ENCODE data around the gene NEO1. TPM values are rescaled to one million over a fixed set of nuclear protein-coding genes. Genes with fewer than 3 reads are reported as not detected.

Gene NEO1
- total RNA-seq, 1 donor from 2014 or later, result 75.6 TPM

- TF ChIP-seq CTCF (conservative IDR thresholded peaks at IDR 0.05), result no peak
- no peaks in the 10 kb centered on the region for H3K36me3 Mint-ChIP-seq (ENCODE audit: low read depth)
- H3K4me1 Mint-ChIP-seq, result peaks cover 10% of the 10 kb centered on the region
- H3K9me3 Mint-ChIP-seq, result no peaks in the 10 kb centered on the region
- no peak overlapping the region for H3K27ac Mint-ChIP-seq (ENCODE audit: unreplicated experiment)
- H3K27me3 Mint-ChIP-seq (ENCODE audit: low read depth), result no peaks in the 10 kb centered on the region
- no peak for DNase-seq (ENCODE audit: low read depth, low spot score)
- H3K4me3 Mint-ChIP-seq, result no peak overlapping the region
Measured at GRCh38 chr15:73237910-73238309, 185.6 kb downstream of the NEO1 start.

- no peaks in the 10 kb centered on the region for H3K36me3 Mint-ChIP-seq (ENCODE audit: low read depth)
- no peak for DNase-seq (ENCODE audit: low read depth, low spot score)
- peaks cover 4% of the 10 kb centered on the region for H3K4me1 Mint-ChIP-seq
- no peak overlapping the region for H3K27ac Mint-ChIP-seq (ENCODE audit: unreplicated experiment)
- H3K4me3 Mint-ChIP-seq, result no peak overlapping the region
- TF ChIP-seq CTCF (conservative IDR thresholded peaks at IDR 0.05), result peak; percentile 20
- no peaks in the 10 kb centered on the region for H3K9me3 Mint-ChIP-seq
- no peaks in the 10 kb centered on the region for H3K27me3 Mint-ChIP-seq (ENCODE audit: low read depth)
Measured at GRCh38 chr15:73239564-73240215, 187.4 kb downstream of the NEO1 start.

- TF ChIP-seq CTCF (conservative IDR thresholded peaks at IDR 0.05), result peak; percentile 95
- peak; percentile 77 for DNase-seq (ENCODE audit: low read depth, low spot score)
- no peak overlapping the region for H3K27ac Mint-ChIP-seq (ENCODE audit: unreplicated experiment)
Measured at GRCh38 chr15:73240866-73241499, 188.7 kb downstream of the NEO1 start.

GRCh38 chr15:73244333-73244732, 192.1 kb downstream of the NEO1 start:
- no peaks in the 10 kb centered on the region for H3K9me3 Mint-ChIP-seq
- TF ChIP-seq CTCF (conservative IDR thresholded peaks at IDR 0.05), result peak; percentile 53
- H3K27ac Mint-ChIP-seq (ENCODE audit: unreplicated experiment), result no peak overlapping the region
- no peaks in the 10 kb centered on the region for H3K27me3 Mint-ChIP-seq (ENCODE audit: low read depth)
- H3K4me3 Mint-ChIP-seq, result no peak overlapping the region
- no peaks in the 10 kb centered on the region for H3K4me1 Mint-ChIP-seq
- H3K36me3 Mint-ChIP-seq (ENCODE audit: low read depth), result peaks cover 15% of the 10 kb centered on the region
- DNase-seq (ENCODE audit: low read depth, low spot score), result no peak

More at GRCh38 chr15:73240866-73241499, 188.7 kb downstream of the NEO1 start:
- Mint-ChIP-seq H3K36me3 (ENCODE audit: low read depth) (peaks cover under 1% of the 10 kb centered on the region), H3K27me3 (ENCODE audit: low read depth) (no peaks in the 10 kb centered on the region), H3K4me1 (no peaks in the 10 kb centered on the region), H3K9me3 (no peaks in the 10 kb centered on the region), H3K4me3 (no peak overlapping the region)

- Mint-ChIP-seq H3K27ac (ENCODE audit: unreplicated experiment) (no peak overlapping the region), H3K4me3 (no peak overlapping the region), H3K9me3 (no peaks in the 10 kb centered on the region), H3K27me3 (ENCODE audit: low read depth) (no peaks in the 10 kb centered on the region), H3K4me1 (no peaks in the 10 kb centered on the region), H3K36me3 (ENCODE audit: low read depth) (peaks cover 18% of the 10 kb centered on the region)
- no peak for TF ChIP-seq CTCF (conservative IDR thresholded peaks at IDR 0.05)
- no peak for DNase-seq (ENCODE audit: low read depth, low spot score)
Measured at GRCh38 chr15:73246439-73246838, 194.2 kb downstream of the NEO1 start.

Data from neural crest cell (in vitro differentiated cells).